Stimulated activated effector memory CD8-positive, alpha-beta T cell treated with anti-CD3 and anti-CD28 coated beads, Interleukin-12 subunit alpha, Interleukin-12 subunit beta, amount 100 ng/mL, for 72 hours (primary cell): ENCODE data around the gene FOXN3.
"Not testable (repeated sequence)": the region's sequence is repeated elsewhere in the genome, so short reads cannot be mapped to it uniquely, and the experiment has no call there.

Experiments
- ATAC-seq: fragments of 150-1000 bp; cut with Tn5 transposase; 2 replicates; pipeline ENCODE4 v1.10.0; 2021
- DNase-seq, 2 donors: peaks; one replicate each; pipeline ENCODE4 v3.0.0; 2021 to 2022; ENCODE audit warnings: low spot score in 2 of 2
- H3K27ac Mint-ChIP-seq: one replicate; pipeline ENCODE4 v1.8.0; 2022; ENCODE audit warnings: mild to moderate bottlenecking, mixed read lengths
- H3K36me3 Mint-ChIP-seq: one replicate; pipeline ENCODE4 v1.8.0; 2022; ENCODE audit warnings: mild to moderate bottlenecking, mixed read lengths
- H3K4me1 Mint-ChIP-seq: one replicate; pipeline ENCODE4 v1.8.0; 2022; ENCODE audit warnings: mixed read lengths
- H3K4me3 Mint-ChIP-seq: one replicate; pipeline ENCODE4 v1.8.0; 2022; ENCODE audit warnings: mild to moderate bottlenecking, mixed read lengths
- H3K9me3 Mint-ChIP-seq: one replicate; pipeline ENCODE4 v1.8.0; 2022; ENCODE audit warnings: mixed read lengths

The FOXN3 gene

GRCh38 chr14:89309670-89310177 lies 107.3 kb downstream of the FOXN3 start:
- no peak overlapping the region for H3K4me3 Mint-ChIP-seq
- no peak for ATAC-seq
- H3K9me3 Mint-ChIP-seq: no peaks in the 10 kb centered on the region
- H3K4me1 Mint-ChIP-seq: peaks cover 50% of the 10 kb centered on the region
- peaks cover 16% of the 10 kb centered on the region for H3K36me3 Mint-ChIP-seq
- H3K27ac Mint-ChIP-seq: peak overlapping the region; percentile 38
- DNase-seq: no peak

DNA sequence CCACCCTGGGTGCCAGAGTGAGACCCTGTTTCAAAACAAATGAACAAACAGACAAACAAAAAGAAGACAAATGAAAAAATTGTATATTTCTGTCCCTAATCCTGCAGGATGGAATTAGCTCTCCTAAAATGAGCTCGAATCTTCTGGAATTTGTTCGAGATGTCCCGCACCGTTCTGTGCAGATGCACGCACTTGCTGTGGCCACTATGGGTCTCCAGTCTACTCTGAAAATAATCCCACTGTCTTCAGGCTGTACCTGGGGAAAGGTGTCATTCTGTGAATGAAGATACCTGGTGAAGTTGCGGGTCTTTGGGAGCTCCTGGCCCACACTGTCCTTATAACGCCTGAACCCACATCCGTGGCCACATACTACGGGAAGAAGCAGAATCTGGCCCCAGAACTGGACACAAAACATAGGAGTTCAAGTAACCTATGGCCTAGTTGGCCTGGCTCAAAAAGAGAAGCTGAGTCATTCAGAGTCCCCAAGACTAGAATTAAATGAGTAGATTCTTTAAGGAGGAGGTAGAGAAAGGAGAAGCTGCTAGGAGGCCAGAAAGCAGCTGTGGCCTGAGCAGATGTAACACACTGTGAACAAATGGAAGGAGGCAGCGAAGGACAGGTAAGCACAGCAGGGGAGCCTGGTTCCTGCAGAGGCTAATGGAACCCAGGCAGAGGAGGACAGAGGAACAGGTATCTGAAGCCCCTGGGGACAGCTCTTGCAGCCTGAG lies 108.6 kb downstream of the FOXN3 start:
- H3K36me3 Mint-ChIP-seq: peaks cover 12% of the 10 kb centered on the region
- H3K9me3 Mint-ChIP-seq: no peaks in the 10 kb centered on the region
- H3K4me1 Mint-ChIP-seq: peaks cover 58% of the 10 kb centered on the region
- H3K27ac Mint-ChIP-seq: peak overlapping the region; percentile 38
- ATAC-seq: peak; percentile 79
- no peak for DNase-seq
- H3K4me3 Mint-ChIP-seq: no peak overlapping the region

DNA sequence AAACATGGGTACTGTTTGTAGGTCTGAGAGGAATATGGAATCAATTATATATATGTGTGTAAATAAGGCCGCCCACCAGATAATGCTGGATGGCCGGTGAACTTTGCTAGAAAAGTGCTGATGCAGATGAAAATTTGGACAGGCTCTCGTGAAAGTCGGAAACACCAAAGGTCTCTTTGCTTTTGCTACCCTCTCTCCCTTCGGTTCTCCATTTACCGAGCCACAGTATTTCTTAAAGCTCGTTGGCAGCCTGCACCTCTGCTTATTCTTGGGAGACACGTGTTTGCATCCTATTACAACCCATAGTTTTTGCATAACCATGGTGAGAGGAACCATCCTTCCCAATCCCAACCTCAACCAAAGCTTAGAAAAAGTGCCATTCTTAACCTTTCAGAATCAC lies 109.6 kb downstream of the FOXN3 start:
- Mint-ChIP-seq H3K9me3 (no peaks in the 10 kb centered on the region), H3K27ac (peak overlapping the region; percentile 38), H3K4me3 (no peak overlapping the region)

GRCh38 chr14:89304972-89305703 lies 111.9 kb downstream of the FOXN3 start:
- Mint-ChIP-seq H3K27ac (peak overlapping the region; percentile 82), H3K9me3 (no peaks in the 10 kb centered on the region), H3K36me3 (peaks cover 17% of the 10 kb centered on the region), H3K4me1 (peaks cover 67% of the 10 kb centered on the region), H3K4me3 (peak overlapping the region; percentile 1)
- DNase-seq (no peak), ATAC-seq (peak; percentile 69)

More for the DNA sequence above, 109.6 kb downstream of the FOXN3 start:
- DNase-seq (no peak), ATAC-seq (no peak)
- Mint-ChIP-seq H3K4me1 (peaks cover 58% of the 10 kb centered on the region), H3K36me3 (peaks cover 12% of the 10 kb centered on the region)

GRCh38 chr14:89304561-89304960 lies 112.5 kb downstream of the FOXN3 start:
- DNase-seq (no peak), ATAC-seq (no peak)
- Mint-ChIP-seq H3K4me1 (peaks cover 63% of the 10 kb centered on the region), H3K9me3 (no peaks in the 10 kb centered on the region), H3K36me3 (peaks cover 17% of the 10 kb centered on the region), H3K4me3 (peak overlapping the region; percentile 44), H3K27ac (peak overlapping the region; percentile 82)

GRCh38 chr14:89303456-89304435 lies 113.3 kb downstream of the FOXN3 start:
- Mint-ChIP-seq H3K4me3 (peak overlapping the region; percentile 44), H3K36me3 (peaks cover 17% of the 10 kb centered on the region), H3K4me1 (peaks cover 69% of the 10 kb centered on the region), H3K9me3 (no peaks in the 10 kb centered on the region), H3K27ac (peak overlapping the region; percentile 82)
- ATAC-seq: no peak
- no peak for DNase-seq

- H3K4me1 Mint-ChIP-seq: peaks cover 65% of the 10 kb centered on the region
- H3K4me3 Mint-ChIP-seq: no peak overlapping the region
- no peaks in the 10 kb centered on the region for H3K9me3 Mint-ChIP-seq
- peaks cover 17% of the 10 kb centered on the region for H3K36me3 Mint-ChIP-seq
- peak overlapping the region; percentile 82 for H3K27ac Mint-ChIP-seq
- DNase-seq: no peak
- peak; percentile 44 for ATAC-seq
Observed at GRCh38 chr14:89302396-89302950, 114.6 kb downstream of the FOXN3 start.

DNA sequence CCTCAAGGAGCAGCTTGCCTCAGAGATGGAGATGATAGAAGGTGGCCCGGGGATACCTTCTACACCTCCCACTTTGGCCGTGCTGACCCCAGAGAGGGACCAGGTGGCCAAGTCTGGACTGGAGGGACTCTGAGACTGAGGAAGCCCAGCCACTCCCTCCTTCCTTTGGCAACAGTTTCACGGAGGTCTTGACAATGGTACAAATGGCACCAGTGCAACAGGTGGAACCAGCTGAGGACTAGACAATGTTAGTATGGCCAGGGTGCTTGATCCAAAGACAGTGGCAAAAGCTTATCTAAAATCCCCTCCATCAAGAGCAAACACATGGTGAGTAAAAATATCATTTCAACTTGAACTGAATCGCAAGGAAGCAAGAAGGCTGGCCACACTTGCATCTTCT lies 117.4 kb downstream of the FOXN3 start:
- H3K36me3 Mint-ChIP-seq: peaks cover 12% of the 10 kb centered on the region
- H3K27ac Mint-ChIP-seq: peak overlapping the region; percentile 54
- H3K4me3 Mint-ChIP-seq: no peak overlapping the region
- ATAC-seq: no peak
- no peaks in the 10 kb centered on the region for H3K9me3 Mint-ChIP-seq
- DNase-seq: no peak
- peaks cover 57% of the 10 kb centered on the region for H3K4me1 Mint-ChIP-seq

DNA sequence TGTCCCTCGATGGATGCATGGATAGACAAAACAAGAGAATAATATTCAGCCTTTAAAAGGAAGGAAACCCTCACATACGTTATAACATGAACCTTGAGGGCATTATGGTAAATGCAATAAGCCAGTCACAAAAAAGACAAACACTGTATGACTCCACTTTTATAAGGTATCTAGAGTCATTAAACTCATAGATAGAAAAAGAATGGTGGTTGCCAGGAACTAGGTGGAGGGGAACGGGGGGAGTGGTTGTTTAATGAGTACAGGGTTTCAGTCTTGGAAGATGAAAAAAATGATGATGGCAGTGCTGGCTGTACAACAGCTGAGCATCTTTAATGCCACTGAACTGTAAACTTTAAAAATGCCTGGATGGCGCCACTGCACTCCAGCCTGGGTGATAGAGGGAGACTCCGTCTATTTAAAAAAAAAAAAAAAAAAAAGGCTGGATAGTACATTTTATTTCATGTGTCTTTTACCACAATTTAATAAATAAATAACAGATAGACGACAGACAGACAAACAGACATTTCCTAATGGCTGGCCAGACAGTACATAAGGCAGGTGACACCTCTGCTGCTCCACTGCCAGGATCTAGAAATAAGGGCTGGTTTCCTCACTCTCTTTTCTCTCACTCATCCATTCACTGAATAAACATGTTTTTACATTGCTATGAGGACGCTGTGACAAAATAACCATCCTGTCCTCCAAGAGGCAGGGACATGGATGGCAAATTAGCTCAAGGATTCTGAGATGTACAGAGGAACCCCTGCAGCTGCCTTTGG lies 118.8 kb downstream of the FOXN3 start:
- peaks cover 53% of the 10 kb centered on the region for H3K4me1 Mint-ChIP-seq
- DNase-seq (no peak), ATAC-seq (no peak)
- no peaks in the 10 kb centered on the region for H3K9me3 Mint-ChIP-seq
- H3K27ac Mint-ChIP-seq: no peak overlapping the region
- H3K36me3 Mint-ChIP-seq: peaks cover 16% of the 10 kb centered on the region
- no peak overlapping the region for H3K4me3 Mint-ChIP-seq

DNA sequence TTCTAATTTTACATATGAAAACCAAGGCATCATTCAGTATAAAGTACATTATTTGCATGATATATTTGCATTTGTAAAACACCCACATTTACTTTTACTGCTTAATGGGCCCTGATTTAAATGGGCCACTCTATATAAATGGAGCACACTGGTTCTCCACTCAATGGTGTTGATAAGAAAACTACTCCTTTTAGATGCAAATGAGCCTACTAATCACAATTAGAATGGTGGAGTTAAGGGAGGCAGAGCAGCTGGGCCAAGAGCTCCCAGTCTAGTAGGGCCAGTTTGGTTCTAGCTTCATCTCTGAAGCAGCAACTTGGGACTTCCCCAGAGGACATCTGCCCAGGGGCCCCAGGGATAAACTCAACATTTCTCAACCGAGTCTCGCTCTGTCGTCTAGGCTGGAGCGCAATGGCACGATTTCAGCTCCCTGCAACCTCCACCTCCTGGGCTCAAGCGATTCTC lies 120.7 kb downstream of the FOXN3 start:
- ATAC-seq (no peak), DNase-seq (no peak)
- Mint-ChIP-seq H3K9me3 (no peaks in the 10 kb centered on the region), H3K4me3 (no peak overlapping the region), H3K36me3 (peaks cover 12% of the 10 kb centered on the region), H3K27ac (no peak overlapping the region), H3K4me1 (peaks cover 54% of the 10 kb centered on the region)

DNA sequence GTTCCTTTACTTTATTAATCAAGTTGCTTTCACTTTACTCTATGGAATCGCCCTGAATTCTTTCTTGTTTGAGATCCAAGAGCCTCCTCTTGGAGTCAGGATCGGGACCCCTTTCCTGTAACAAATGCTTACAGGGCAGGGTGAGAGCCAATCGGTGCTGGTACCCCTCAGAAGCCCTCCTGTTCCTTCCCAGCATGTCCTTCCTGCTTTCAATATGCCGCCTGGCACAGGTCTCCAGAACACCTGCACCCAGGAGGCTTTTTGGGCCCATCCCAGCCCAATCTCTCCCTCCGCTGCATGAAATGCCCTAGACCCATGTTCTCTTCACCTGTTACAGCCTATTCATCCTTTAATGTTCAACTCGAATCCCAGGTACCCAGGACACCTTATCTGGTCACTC lies 122.2 kb downstream of the FOXN3 start:
- H3K36me3 Mint-ChIP-seq: peaks cover 17% of the 10 kb centered on the region
- H3K4me3 Mint-ChIP-seq: no peak overlapping the region
- H3K9me3 Mint-ChIP-seq: no peaks in the 10 kb centered on the region
- no peak for DNase-seq
- peaks cover 67% of the 10 kb centered on the region for H3K4me1 Mint-ChIP-seq
- no peak overlapping the region for H3K27ac Mint-ChIP-seq
- no peak for ATAC-seq

DNA sequence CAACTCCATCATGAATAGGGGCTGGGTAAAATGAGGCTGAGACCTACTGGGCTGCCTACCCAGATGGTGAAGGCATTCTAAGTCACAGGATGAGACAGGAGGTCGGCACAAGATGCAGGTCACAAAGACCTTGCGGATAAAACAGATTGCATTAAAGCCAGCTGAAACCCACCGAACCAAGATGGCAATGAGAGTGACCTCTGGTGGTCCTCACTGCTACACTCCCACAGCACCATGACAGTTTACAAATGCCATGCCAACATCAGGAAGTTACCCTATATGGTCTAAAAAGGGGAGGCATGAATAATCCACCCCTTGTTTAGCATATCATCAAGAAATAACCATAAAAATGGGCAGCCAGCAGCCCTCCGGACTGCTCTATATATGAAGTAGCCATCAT lies 122.6 kb downstream of the FOXN3 start:
- not testable (repeated sequence) for ATAC-seq, H3K9me3 Mint-ChIP-seq, DNase-seq, H3K4me3 Mint-ChIP-seq
- peaks cover 64% of the 10 kb centered on the region for H3K4me1 Mint-ChIP-seq
- H3K36me3 Mint-ChIP-seq: peaks cover 21% of the 10 kb centered on the region
- peak overlapping the region; percentile 79 for H3K27ac Mint-ChIP-seq

DNA sequence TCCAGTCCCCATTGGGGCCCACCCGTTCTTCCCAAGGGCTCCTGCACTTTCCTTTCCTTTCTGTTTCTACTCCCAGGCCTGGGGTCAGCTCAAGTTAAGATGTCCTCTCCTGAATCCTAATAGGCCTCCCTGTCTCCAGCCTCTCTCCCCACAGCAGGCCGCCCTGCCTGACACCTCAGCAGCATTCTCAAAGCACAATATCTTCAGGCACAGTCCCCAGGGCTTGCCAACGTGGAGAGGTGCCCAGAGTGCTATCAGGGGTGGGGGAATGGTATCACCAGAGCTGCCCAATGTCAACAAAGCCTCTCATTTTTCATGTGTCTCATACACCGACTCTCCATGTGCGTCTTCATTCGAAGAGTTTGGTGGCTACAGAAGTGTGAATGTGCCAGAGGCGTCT lies 123.0 kb downstream of the FOXN3 start:
- ATAC-seq: no peak
- peaks cover 21% of the 10 kb centered on the region for H3K36me3 Mint-ChIP-seq
- peaks cover 60% of the 10 kb centered on the region for H3K4me1 Mint-ChIP-seq

GRCh38 chr14:89293314-89293916 lies 123.6 kb downstream of the FOXN3 start:
- ATAC-seq (no peak), DNase-seq (no peak)
- Mint-ChIP-seq H3K4me1 (peaks cover 56% of the 10 kb centered on the region), H3K27ac (peak overlapping the region; percentile 79), H3K36me3 (peaks cover 26% of the 10 kb centered on the region), H3K4me3 (no peak overlapping the region), H3K9me3 (no peaks in the 10 kb centered on the region)

More for the DNA sequence above, 123.0 kb downstream of the FOXN3 start:
- DNase-seq: no peak
- peak overlapping the region; percentile 79 for H3K27ac Mint-ChIP-seq
- H3K9me3 Mint-ChIP-seq: no peaks in the 10 kb centered on the region
- no peak overlapping the region for H3K4me3 Mint-ChIP-seq
